ENCODE results near the gene KCMF1. TPM values are rescaled to one million over a fixed set of nuclear protein-coding genes. Genes with fewer than 3 reads are reported as not detected.

The KCMF1 gene
- total and polyA plus RNA-seq, 3 donors from 2014 or later, result 53.9 to 141 (median 56.9) TPM

GRCh38 chr2:84989422-84989821, 18.5 kb downstream of the KCMF1 start:
- 92 to 94% methylated on average over 2 of the region's 2 CpGs for WGBS, 2 donors
- H3K4me1 ChIP-seq, result peaks cover 13% of the 10 kb centered on the region

DNA sequence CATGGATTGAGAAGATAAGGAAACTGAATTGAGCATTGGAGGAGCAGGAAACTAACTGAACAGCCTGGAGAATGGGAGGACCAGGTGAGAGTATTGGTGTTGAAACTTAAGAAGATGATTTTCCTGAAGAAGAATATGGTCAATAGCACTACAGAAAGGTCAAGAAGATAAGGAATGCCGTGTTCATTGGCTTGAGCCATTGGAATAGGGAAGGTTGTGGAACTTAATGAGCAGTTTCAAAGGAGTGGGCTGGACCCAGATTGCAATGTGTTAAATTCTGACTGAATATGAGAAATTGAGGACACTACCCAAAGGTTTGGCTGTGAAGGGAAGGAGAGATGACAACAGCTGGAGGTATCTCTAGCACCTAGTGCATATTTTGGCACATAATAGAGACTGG, 19.0 kb downstream of the KCMF1 start:
- Histone ChIP-seq H3K27ac (no peak overlapping the region), H3K4me3 (no peak overlapping the region), H3K4me1 (peaks cover 11% of the 10 kb centered on the region), H3K27me3 (no peaks in the 10 kb centered on the region), H3K36me3 (ENCODE audit: low read depth, missing control alignments) (no peaks in the 10 kb centered on the region), H3K9me3 (no peaks in the 10 kb centered on the region)
- TF ChIP-seq CTCF (IDR thresholded peaks at IDR 0.05) (no peak), POLR2A (IDR thresholded peaks at IDR 0.05) (no peak)
- intact Hi-C loops (cut with DNase I; ENCODE audit: low total_unique reads), result no loop called here
- no peak for DNase-seq
- WGBS, 2 donors, result 41 to 55% methylated on average over 1 of the region's 1 CpG

More at GRCh38 chr2:84989422-84989821, 18.5 kb downstream of the KCMF1 start:
- Histone ChIP-seq H3K4me3 (no peak overlapping the region), H3K9me3 (no peaks in the 10 kb centered on the region), H3K36me3 (ENCODE audit: low read depth, missing control alignments) (no peaks in the 10 kb centered on the region), H3K27ac (no peak overlapping the region), H3K27me3 (no peaks in the 10 kb centered on the region)
- no peak for TF ChIP-seq CTCF (IDR thresholded peaks at IDR 0.05)
- no peak for TF ChIP-seq POLR2A (IDR thresholded peaks at IDR 0.05)
- no peak for DNase-seq
- intact Hi-C loops (cut with DNase I; ENCODE audit: low total_unique reads), result no loop called here

DNA sequence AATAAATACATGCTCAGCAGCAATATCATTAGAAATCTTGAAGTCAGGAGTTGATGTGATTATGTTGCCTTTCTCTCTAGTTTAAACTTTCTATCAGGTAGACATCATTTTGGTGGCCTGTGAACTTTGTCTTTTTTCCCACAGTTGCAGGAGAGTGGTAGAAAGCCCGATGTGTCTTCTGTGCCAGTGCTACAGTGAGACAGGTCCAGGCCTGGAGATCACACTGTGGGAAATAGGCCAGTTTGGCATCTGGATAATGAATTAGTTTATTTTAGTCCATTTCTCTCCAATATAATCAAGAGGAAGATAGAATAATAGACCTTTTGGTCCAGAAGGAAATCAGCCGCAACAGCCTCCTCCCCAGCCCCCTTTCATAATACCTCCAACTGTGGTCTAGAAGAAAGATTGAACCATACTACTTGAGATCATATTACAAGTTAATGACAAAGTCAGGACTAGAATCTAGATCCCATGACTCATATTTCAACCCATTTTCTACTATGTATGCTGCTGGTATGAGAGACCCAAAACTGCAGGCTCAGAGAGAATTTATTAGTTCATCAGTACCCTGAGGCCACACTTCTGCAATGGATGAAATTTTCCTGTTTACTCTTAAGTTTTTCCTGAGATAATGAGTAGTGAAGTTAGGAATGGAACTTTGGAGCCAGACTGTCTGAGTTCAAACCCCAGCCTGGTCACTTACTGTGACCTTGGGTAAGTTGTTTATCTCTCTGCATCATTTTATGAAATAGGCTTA, 20.6 kb downstream of the KCMF1 start:
- no peaks in the 10 kb centered on the region for H3K9me3 ChIP-seq
- H3K27me3 ChIP-seq, result no peaks in the 10 kb centered on the region
- H3K4me1 ChIP-seq, result peaks cover 9% of the 10 kb centered on the region
- TF ChIP-seq POLR2A (IDR thresholded peaks at IDR 0.05), result no peak
- TF ChIP-seq CTCF (IDR thresholded peaks at IDR 0.05), result no peak
- no peak overlapping the region for H3K4me3 ChIP-seq
- intact Hi-C loops (cut with DNase I; ENCODE audit: low total_unique reads), result no loop called here
- DNase-seq, result no peak
- no peak overlapping the region for H3K27ac ChIP-seq
- H3K36me3 ChIP-seq (ENCODE audit: low read depth, missing control alignments), result no peaks in the 10 kb centered on the region
- WGBS, 2 donors, result 55 to 69% methylated on average over 2 of the region's 2 CpGs

GRCh38 chr2:84995826-84996225, 24.9 kb downstream of the KCMF1 start:
- Histone ChIP-seq H3K4me3 (no peak overlapping the region), H3K4me1 (no peaks in the 10 kb centered on the region), H3K36me3 (ENCODE audit: low read depth, missing control alignments) (no peaks in the 10 kb centered on the region), H3K27me3 (no peaks in the 10 kb centered on the region), H3K9me3 (no peaks in the 10 kb centered on the region), H3K27ac (no peak overlapping the region)
- DNase-seq, result no peak
- intact Hi-C loops (cut with DNase I; ENCODE audit: low total_unique reads), result no loop called here
- no peak for TF ChIP-seq CTCF (IDR thresholded peaks at IDR 0.05)
- TF ChIP-seq POLR2A (IDR thresholded peaks at IDR 0.05), result no peak
- WGBS, 2 donors, result 81% methylated on average over 2 of the region's 2 CpGs

GRCh38 chr2:84996909-84997308, 25.9 kb downstream of the KCMF1 start:
- Histone ChIP-seq H3K4me3 (no peak overlapping the region), H3K27ac (no peak overlapping the region), H3K4me1 (no peaks in the 10 kb centered on the region), H3K36me3 (ENCODE audit: low read depth, missing control alignments) (no peaks in the 10 kb centered on the region), H3K27me3 (no peaks in the 10 kb centered on the region), H3K9me3 (no peaks in the 10 kb centered on the region)
- 81% methylated on average over 2 of the region's 2 CpGs for WGBS, 2 donors
- no peak for TF ChIP-seq CTCF (IDR thresholded peaks at IDR 0.05)
- no peak for TF ChIP-seq POLR2A (IDR thresholded peaks at IDR 0.05)
- DNase-seq, result no peak
- intact Hi-C loops (cut with DNase I; ENCODE audit: low total_unique reads), result no loop called here
